ENCODE results near the gene ARHGAP9. TPM values are rescaled to one million over a fixed set of nuclear protein-coding genes. Genes with fewer than 3 reads are reported as not detected.

The ARHGAP9 gene
- total RNA-seq, 6 experiments from 2014 or later: 3.5 to 11.0 (median 6.8) TPM

GRCh38 chr12:57476162-57476992 lies 3.3 kb downstream of the ARHGAP9 start:
- peak in 2 of 4 donors; percentile 12 to 25 for TF ChIP-seq CTCF (IDR thresholded peaks at IDR 0.05)
- no peak for TF ChIP-seq POLR2A (IDR thresholded peaks at IDR 0.05)
- intact Hi-C loops (cut with DNase I): no loop called here
- DNase-seq (peak in 1 of 3 donors; percentile 42), ATAC-seq (peak; percentile 2 to 11 (median 6))
- WGBS (ENCODE audit: insufficient coverage, low coverage, low lambda C conversion rate, missing lambda C conversion rate): 23% methylated on average over 25 of the region's 29 CpGs
- peaks cover 0 to 14% of the 10 kb centered on the region in 2 donors for H3K27me3 ChIP-seq
- H3K9me3 ChIP-seq: no peaks in the 10 kb centered on the region
- peak overlapping the region; percentile 26 to 73 (median 66) for H3K27ac ChIP-seq
- H3K4me3 ChIP-seq: peak overlapping the region; percentile 25 to 42 (median 29)
- H3K4me1 ChIP-seq: peaks cover 0 to 13% (median 5%) of the 10 kb centered on the region in 4 donors
- H3K36me3 ChIP-seq: no peaks in the 10 kb centered on the region

GRCh38 chr12:57475271-57476161 lies 4.2 kb downstream of the ARHGAP9 start:
- intact Hi-C loops (cut with DNase I): no loop called here
- Histone ChIP-seq H3K9me3 (no peaks in the 10 kb centered on the region), H3K27ac (no peak overlapping the region), H3K4me1 (peaks cover 0 to 13% (median 5%) of the 10 kb centered on the region in 4 donors), H3K36me3 (no peaks in the 10 kb centered on the region), H3K4me3 (peak overlapping the region; percentile 25 to 42 (median 29)), H3K27me3 (peaks cover 0 to 14% of the 10 kb centered on the region in 2 donors)
- ATAC-seq (peak; percentile 44 to 65 (median 54)), DNase-seq (peak in 1 of 3 donors; percentile 54)
- TF ChIP-seq POLR2A (IDR thresholded peaks at IDR 0.05) (no peak), CTCF (IDR thresholded peaks at IDR 0.05) (no peak)
- 10% methylated on average over 40 of the region's 84 CpGs for WGBS (ENCODE audit: insufficient coverage, low coverage, low lambda C conversion rate, missing lambda C conversion rate)

GRCh38 chr12:57474862-57475261 lies 4.8 kb downstream of the ARHGAP9 start:
- intact Hi-C loops (cut with DNase I): no loop called here
- no peak overlapping the region for H3K27ac ChIP-seq
- H3K36me3 ChIP-seq: no peaks in the 10 kb centered on the region
- no peak for TF ChIP-seq POLR2A (IDR thresholded peaks at IDR 0.05)
- no peak for TF ChIP-seq CTCF (IDR thresholded peaks at IDR 0.05)
- peaks cover 0 to 14% of the 10 kb centered on the region in 2 donors for H3K27me3 ChIP-seq
- H3K4me1 ChIP-seq: peaks cover 0 to 13% (median 5%) of the 10 kb centered on the region in 4 donors
- WGBS (ENCODE audit: insufficient coverage, low coverage, low lambda C conversion rate, missing lambda C conversion rate): 100% methylated on average over 1 of the region's 7 CpGs
- ATAC-seq (no peak), DNase-seq (no peak)
- H3K4me3 ChIP-seq: no peak overlapping the region
- no peaks in the 10 kb centered on the region for H3K9me3 ChIP-seq

- peaks cover 0 to 13% (median 5%) of the 10 kb centered on the region in 4 donors for H3K4me1 ChIP-seq
- no peak for DNase-seq
- no peak for ATAC-seq
- H3K4me3 ChIP-seq: no peak overlapping the region
- TF ChIP-seq CTCF (IDR thresholded peaks at IDR 0.05): no peak
- TF ChIP-seq POLR2A (IDR thresholded peaks at IDR 0.05): no peak
- intact Hi-C loops (cut with DNase I): no loop called here
- H3K9me3 ChIP-seq: no peaks in the 10 kb centered on the region
- peaks cover 0 to 14% of the 10 kb centered on the region in 2 donors for H3K27me3 ChIP-seq
- no peaks in the 10 kb centered on the region for H3K36me3 ChIP-seq
- H3K27ac ChIP-seq: no peak overlapping the region
- WGBS (ENCODE audit: insufficient coverage, low coverage, low lambda C conversion rate, missing lambda C conversion rate): 80% methylated on average over 4 of the region's 8 CpGs
These were observed 5.2 kb downstream of the ARHGAP9 start for GRCh38 chr12:57474430-57474829.
